ENCODE data around the gene OLFM2.

DNA sequence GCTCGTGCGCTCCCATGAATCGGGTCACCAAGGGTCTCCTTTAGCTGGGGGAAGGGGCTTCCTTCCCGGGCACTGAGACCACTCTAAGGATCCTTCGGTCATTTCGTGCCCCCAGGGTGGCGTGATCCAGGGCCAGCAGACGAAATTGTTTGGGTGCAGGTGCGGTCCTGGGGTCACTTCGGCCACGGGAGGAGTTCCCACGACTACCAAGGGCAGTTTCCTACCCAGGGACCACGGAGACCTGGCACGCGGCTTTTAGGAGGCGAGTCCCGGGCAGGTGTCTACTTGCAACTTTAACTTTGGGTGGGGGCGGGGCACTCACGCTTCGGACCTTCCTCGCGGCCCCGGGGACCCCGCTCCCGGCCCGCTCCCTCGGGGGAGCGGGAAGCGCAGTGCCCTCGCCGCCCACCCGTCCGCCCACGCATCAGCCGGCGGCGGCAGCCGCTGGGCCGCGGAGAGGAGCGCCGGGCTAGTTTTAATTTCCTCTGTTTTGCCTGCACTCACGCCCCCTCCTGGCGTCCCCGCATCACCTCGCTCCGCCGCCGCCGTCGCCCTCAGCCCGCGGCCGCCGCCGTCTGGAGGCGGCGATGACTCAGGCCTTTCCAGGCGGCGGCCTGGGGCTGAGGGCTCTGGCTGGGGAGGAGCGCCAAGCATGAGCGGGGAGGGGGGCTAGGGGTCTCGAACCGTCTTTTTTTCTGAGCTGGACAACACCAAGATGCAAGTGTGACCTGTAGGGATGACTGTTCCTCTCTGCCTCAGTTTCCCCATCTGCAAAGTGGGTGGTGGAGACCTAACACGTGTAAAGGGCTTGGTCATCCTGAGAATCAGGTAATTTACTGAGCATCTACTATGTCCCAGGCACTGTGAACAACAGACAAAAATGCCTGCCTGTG is 21.8 kb downstream of the OLFM2 start:
- TF ChIP-seq, protein P1, sequence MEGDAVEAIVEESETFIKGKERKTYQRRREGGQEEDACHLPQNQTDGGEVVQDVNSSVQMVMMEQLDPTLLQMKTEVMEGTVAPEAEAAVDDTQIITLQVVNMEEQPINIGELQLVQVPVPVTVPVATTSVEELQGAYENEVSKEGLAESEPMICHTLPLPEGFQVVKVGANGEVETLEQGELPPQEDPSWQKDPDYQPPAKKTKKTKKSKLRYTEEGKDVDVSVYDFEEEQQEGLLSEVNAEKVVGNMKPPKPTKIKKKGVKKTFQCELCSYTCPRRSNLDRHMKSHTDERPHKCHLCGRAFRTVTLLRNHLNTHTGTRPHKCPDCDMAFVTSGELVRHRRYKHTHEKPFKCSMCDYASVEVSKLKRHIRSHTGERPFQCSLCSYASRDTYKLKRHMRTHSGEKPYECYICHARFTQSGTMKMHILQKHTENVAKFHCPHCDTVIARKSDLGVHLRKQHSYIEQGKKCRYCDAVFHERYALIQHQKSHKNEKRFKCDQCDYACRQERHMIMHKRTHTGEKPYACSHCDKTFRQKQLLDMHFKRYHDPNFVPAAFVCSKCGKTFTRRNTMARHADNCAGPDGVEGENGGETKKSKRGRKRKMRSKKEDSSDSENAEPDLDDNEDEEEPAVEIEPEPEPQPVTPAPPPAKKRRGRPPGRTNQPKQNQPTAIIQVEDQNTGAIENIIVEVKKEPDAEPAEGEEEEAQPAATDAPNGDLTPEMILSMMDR (IDR thresholded peaks at IDR 0.05; ENCODE audit: insufficient read depth, low read length): no peak
- TF ChIP-seq GABPA (IDR thresholded peaks at IDR 0.05; ENCODE audit: low read depth) (no peak), POLR2AphosphoS5 (IDR thresholded peaks at IDR 0.05; ENCODE audit: low read depth) (no peak), SPI1 (IDR thresholded peaks at IDR 0.05; ENCODE audit: borderline replicate concordance, low read depth) (no peak)
